Subcutaneous abdominal adipose tissue (tissue), 5 donors: ENCODE results near the gene KLK14.

Source experiments
- H3K27ac ChIP-seq: one replicate; pipeline ENCODE4 v1.7.0; 2013; ENCODE audit warnings: low read depth, mild to moderate bottlenecking, inconsistent platforms, low read length, moderate library complexity
- H3K27me3 ChIP-seq, 5 donors: one replicate each; pipeline ENCODE4 v1.7.0; 2013; ENCODE audit warnings: low read length in 5 of 5, inconsistent platforms in 1 of 5; ENCODE audit not compliant: control insufficient read depth in 5 of 5, insufficient read depth in 4 of 5
- H3K36me3 ChIP-seq, 5 donors: one replicate each; pipeline ENCODE4 v1.7.0; 2013; ENCODE audit warnings: low read length in 5 of 5; ENCODE audit not compliant: control insufficient read depth in 5 of 5, insufficient read depth in 5 of 5
- H3K4me1 ChIP-seq, 5 donors: one replicate each; pipeline ENCODE4 v1.7.0; 2013; ENCODE audit warnings: low read length in 5 of 5, mild to moderate bottlenecking in 3 of 5, moderate library complexity in 1 of 5; ENCODE audit not compliant: control insufficient read depth in 5 of 5, insufficient read depth in 5 of 5
- H3K4me3 ChIP-seq, 5 donors: one replicate each; pipeline ENCODE4 v1.7.0; 2013; ENCODE audit warnings: low read length in 5 of 5, low read depth in 1 of 5
- H3K9ac ChIP-seq, 5 donors: one replicate each; pipeline ENCODE4 v1.7.0; 2013; ENCODE audit warnings: low read length in 5 of 5, mild to moderate bottlenecking in 4 of 5, moderate library complexity in 3 of 5
- H3K9me3 ChIP-seq, 5 donors: one replicate each; pipeline ENCODE4 v1.7.0; 2013; ENCODE audit warnings: low read length in 5 of 5; ENCODE audit not compliant: control insufficient read depth in 5 of 5
- donor health status: healthy.
- donor health status: healthy.
- donor health status: healthy.
- donor health status: healthy.
- donor health status: healthy.

Gene KLK14

GRCh38 chr19:51123802-51124201, 41.1 kb upstream of the KLK14 start:
- Histone ChIP-seq H3K27me3 (peaks cover 0 to 12% (median 4%) of the 10 kb centered on the region in 5 donors), H3K4me1 (peaks cover 0 to 79% (median 30%) of the 10 kb centered on the region in 5 donors), H3K27ac (no peak overlapping the region), H3K9me3 (no peaks in the 10 kb centered on the region), H3K9ac (no peak overlapping the region), H3K4me3 (peak overlapping the region in 1 of 5 donors; percentile 2), H3K36me3 (no peaks in the 10 kb centered on the region)

GRCh38 chr19:51123381-51123800, 40.7 kb upstream of the KLK14 start:
- no peak overlapping the region for H3K4me3 ChIP-seq
- peaks cover 0 to 75% (median 26%) of the 10 kb centered on the region in 5 donors for H3K4me1 ChIP-seq
- H3K27ac ChIP-seq: no peak overlapping the region
- H3K27me3 ChIP-seq: peaks cover 0 to 12% (median 4%) of the 10 kb centered on the region in 5 donors
- no peaks in the 10 kb centered on the region for H3K36me3 ChIP-seq
- H3K9ac ChIP-seq: no peak overlapping the region
- H3K9me3 ChIP-seq: no peaks in the 10 kb centered on the region

GRCh38 chr19:51122112-51122981, 39.7 kb upstream of the KLK14 start:
- no peaks in the 10 kb centered on the region for H3K36me3 ChIP-seq
- no peak overlapping the region for H3K27ac ChIP-seq
- H3K4me3 ChIP-seq: peak overlapping the region in 2 of 5 donors; percentile 13 to 23
- peak overlapping the region in 1 of 5 donors; percentile 48 for H3K9ac ChIP-seq
- H3K4me1 ChIP-seq: peaks cover 0 to 67% (median 22%) of the 10 kb centered on the region in 5 donors
- peaks cover 0 to 12% (median 4%) of the 10 kb centered on the region in 5 donors for H3K27me3 ChIP-seq
- no peaks in the 10 kb centered on the region for H3K9me3 ChIP-seq

- H3K27me3 ChIP-seq: peaks cover 0 to 17% (median 4%) of the 10 kb centered on the region in 5 donors
- peaks cover 0 to 57% (median 16%) of the 10 kb centered on the region in 5 donors for H3K4me1 ChIP-seq
- H3K9me3 ChIP-seq: no peaks in the 10 kb centered on the region
- no peak overlapping the region for H3K4me3 ChIP-seq
- no peak overlapping the region for H3K27ac ChIP-seq
- H3K9ac ChIP-seq: no peak overlapping the region
- no peaks in the 10 kb centered on the region for H3K36me3 ChIP-seq
Observed at GRCh38 chr19:51121257-51121656, 38.6 kb upstream of the KLK14 start.

GRCh38 chr19:51120160-51120559, 37.5 kb upstream of the KLK14 start:
- peaks cover 0 to 47% (median 16%) of the 10 kb centered on the region in 5 donors for H3K4me1 ChIP-seq
- no peak overlapping the region for H3K9ac ChIP-seq
- no peaks in the 10 kb centered on the region for H3K36me3 ChIP-seq
- H3K9me3 ChIP-seq: no peaks in the 10 kb centered on the region
- H3K27ac ChIP-seq: no peak overlapping the region
- no peak overlapping the region for H3K4me3 ChIP-seq
- H3K27me3 ChIP-seq: peaks cover 0 to 20% (median 7%) of the 10 kb centered on the region in 5 donors

DNA sequence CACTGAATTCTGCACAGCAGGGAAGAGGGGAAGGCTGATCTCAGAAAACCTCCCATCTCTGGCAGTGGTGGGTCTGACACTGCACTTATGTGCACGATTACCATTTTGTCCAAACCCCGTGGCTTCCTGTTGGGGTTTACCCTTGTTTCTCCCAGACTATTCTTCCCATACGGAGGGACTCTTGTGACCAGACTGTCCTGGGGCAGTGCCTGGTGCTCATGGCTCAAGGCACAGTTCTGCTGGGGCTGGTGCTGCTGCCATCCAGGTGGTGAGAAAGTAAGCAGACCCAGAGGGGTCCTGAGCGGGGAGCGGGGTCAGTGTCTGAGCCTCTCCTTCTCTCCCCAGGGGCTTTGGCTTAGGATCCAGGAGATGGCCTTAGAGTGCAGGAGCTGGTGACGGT, 36.9 kb upstream of the KLK14 start:
- no peaks in the 10 kb centered on the region for H3K36me3 ChIP-seq
- H3K27ac ChIP-seq: no peak overlapping the region
- H3K27me3 ChIP-seq: peaks cover 0 to 16% (median 4%) of the 10 kb centered on the region in 5 donors
- H3K4me3 ChIP-seq: no peak overlapping the region
- H3K4me1 ChIP-seq: peaks cover 0 to 42% (median 16%) of the 10 kb centered on the region in 5 donors
- H3K9ac ChIP-seq: no peak overlapping the region
- H3K9me3 ChIP-seq: no peaks in the 10 kb centered on the region

- peaks cover 0 to 38% (median 13%) of the 10 kb centered on the region in 5 donors for H3K4me1 ChIP-seq
- H3K9ac ChIP-seq: no peak overlapping the region
- H3K4me3 ChIP-seq: no peak overlapping the region
- no peaks in the 10 kb centered on the region for H3K36me3 ChIP-seq
- H3K27me3 ChIP-seq: peaks cover 0 to 16% (median 2%) of the 10 kb centered on the region in 5 donors
- H3K27ac ChIP-seq: no peak overlapping the region
- no peaks in the 10 kb centered on the region for H3K9me3 ChIP-seq
Observed at GRCh38 chr19:51119101-51119500, 36.4 kb upstream of the KLK14 start.

- no peak overlapping the region for H3K27ac ChIP-seq
- H3K27me3 ChIP-seq: peaks cover 0 to 8% (median 0%) of the 10 kb centered on the region in 5 donors
- no peak overlapping the region for H3K4me3 ChIP-seq
- no peaks in the 10 kb centered on the region for H3K36me3 ChIP-seq
- no peaks in the 10 kb centered on the region for H3K9me3 ChIP-seq
- no peak overlapping the region for H3K9ac ChIP-seq
- peaks cover 0 to 20% (median 3%) of the 10 kb centered on the region in 5 donors for H3K4me1 ChIP-seq
Observed at GRCh38 chr19:51116736-51117286, 34.1 kb upstream of the KLK14 start.

DNA sequence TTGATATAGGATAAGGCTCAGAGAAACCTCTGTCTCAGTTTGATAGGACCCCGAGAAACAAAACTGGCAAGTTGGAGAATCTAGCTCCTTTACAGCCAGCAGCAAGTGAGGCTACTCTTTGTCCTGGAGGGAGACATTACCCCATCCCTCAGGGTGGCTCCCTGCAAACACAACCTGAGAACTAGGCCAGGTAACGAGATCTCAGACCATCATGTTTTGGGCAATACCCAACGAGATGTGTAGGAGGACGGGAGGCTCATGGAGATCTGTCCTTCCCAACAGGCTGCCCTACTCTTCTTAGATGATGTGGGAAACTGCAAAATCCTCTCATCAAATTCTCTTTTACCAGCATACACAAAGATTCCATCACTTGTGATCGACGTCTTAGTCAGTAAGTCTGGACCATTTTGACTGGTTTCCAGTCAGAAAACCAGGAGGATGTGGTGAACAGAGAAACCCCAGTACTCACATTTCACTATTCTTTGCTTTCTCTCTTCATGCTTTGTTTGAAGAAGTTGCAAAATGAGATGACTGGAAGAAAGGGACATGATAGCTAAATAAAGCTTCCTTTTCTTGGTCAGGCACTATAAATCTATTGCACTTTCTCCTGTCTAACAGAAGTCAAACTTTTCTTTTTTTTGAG, 31.5 kb upstream of the KLK14 start:
- H3K9me3 ChIP-seq: no peaks in the 10 kb centered on the region
- H3K27ac ChIP-seq: no peak overlapping the region
- no peak overlapping the region for H3K9ac ChIP-seq
- H3K27me3 ChIP-seq: peaks cover 0 to 8% (median 0%) of the 10 kb centered on the region in 5 donors
- no peaks in the 10 kb centered on the region for H3K36me3 ChIP-seq
- H3K4me1 ChIP-seq: no peaks in the 10 kb centered on the region
- H3K4me3 ChIP-seq: no peak overlapping the region

GRCh38 chr19:51111606-51112005, 28.9 kb upstream of the KLK14 start:
- Histone ChIP-seq H3K9ac (no peak overlapping the region), H3K27me3 (peaks cover 0 to 4% (median 0%) of the 10 kb centered on the region in 5 donors), H3K4me3 (no peak overlapping the region), H3K4me1 (peaks cover 3 to 21% (median 18%) of the 10 kb centered on the region in 5 donors), H3K9me3 (no peaks in the 10 kb centered on the region), H3K36me3 (no peaks in the 10 kb centered on the region), H3K27ac (no peak overlapping the region)
